GM21528 (cell line): ENCODE measurements around the gene MDM4.
A peak's percentile ranks its signal among the peaks of the same experiment; 100 is the strongest.

ENCODE experiments used
- ATAC-seq: cut with Tn5 transposase; IDR thresholded peaks from one replicate; pipeline ENCODE4 v1.9.1; 2021; ENCODE audit warnings: mild to moderate bottlenecking, moderate library complexity; ENCODE audit not compliant: unreplicated experiment, low FRiP score

MDM4 gene

GRCh38 chr1:204487256-204487615, 29.0 kb upstream of the MDM4 start:
- no peak for ATAC-seq

- ATAC-seq = no peak
Measured at GRCh38 chr1:204491655-204492054, 24.6 kb upstream of the MDM4 start.

DNA sequence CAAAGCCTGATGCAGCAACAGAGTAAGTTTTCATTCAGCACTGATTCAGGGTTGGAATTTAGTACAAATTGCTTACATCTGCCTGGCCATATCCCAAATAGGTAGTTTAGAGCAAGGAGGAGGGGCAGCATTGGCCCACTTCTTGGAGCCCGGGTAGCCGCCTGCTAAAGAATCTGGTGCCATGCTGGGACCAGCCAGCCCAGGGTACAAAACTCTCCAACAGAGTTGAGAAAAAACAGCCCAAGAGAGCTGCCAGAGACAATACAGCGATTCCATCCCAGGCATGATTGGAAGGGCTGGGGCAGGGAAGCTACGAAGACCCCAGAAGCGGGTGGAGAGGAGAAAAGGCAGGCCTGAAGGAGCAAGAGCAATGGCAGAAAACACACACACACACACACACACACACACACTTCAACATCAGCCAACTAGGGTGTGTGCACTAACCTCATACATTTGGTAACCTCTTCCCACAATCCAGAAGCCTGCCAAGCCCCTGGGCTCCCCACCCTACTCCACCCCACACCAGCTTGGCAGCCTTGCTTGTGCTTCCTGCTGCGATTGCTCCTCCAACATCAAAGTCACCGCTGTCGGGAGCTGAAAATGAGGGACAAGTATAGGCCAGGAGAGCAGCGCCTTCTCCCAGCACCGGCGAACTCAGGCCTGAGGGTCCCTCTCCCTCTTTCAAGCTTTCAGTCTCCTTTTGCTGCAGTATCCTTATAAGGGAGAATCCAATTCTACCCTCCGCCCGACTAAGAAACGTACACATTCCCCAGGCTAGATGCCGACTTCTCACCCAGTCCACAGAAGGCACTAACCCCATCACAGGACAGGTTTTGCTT, 22.8 kb upstream of the MDM4 start:
- ATAC-seq = no peak

- peak; percentile 30 for ATAC-seq
Measured at GRCh38 chr1:204493984-204494280, 22.3 kb upstream of the MDM4 start.

DNA sequence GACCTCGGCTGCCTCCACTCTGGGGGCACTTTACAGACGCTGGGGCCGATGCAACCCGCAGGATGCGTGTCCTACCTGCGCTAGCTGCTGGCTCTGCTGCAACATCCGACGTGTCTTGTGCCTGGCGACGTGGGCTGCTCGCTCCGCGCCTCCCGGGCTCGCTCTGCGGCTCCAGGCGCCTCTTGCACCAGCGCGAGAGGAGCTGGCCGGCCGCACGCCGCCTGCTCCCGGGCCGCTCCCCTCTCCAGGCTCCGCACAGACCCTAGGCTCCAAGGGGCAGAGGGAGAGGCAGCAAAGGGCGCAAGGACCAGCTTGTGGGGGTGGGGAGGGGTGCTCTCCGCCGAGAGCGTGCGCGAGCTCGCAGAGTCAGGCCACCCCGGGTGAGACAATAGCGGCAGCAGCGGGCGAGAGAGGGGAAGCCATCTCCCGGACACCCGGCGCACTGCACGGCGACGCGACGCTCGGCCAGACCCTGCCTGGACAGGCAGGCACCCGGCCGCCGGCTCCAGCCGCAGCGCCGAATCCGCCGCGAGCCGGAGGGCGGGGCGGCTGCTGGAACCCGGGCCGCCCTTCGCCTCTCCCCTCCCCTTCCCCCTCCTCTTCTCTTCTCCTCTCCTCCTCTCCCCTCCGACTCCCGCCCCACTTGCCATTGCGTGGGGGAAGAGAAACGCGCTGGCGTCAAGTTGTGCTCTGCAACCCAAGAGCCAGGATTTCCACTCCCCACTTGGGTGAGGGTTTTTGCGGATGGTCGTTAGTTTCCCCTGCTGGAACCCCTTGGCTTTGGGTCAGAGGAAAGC, 21.7 kb upstream of the MDM4 start, which contains the start of gene PIK3C2B:
TSS of gene PIK3C2B (minus strand) at position 525 of the 797 bp plus-strand sequence. CDS start 25,003 bp downstream, outside the sequence.
- ATAC-seq = peak; percentile 75

- ATAC-seq = peak; percentile 26
Measured at GRCh38 chr1:204495078-204495753, 21.0 kb upstream of the MDM4 start.

DNA sequence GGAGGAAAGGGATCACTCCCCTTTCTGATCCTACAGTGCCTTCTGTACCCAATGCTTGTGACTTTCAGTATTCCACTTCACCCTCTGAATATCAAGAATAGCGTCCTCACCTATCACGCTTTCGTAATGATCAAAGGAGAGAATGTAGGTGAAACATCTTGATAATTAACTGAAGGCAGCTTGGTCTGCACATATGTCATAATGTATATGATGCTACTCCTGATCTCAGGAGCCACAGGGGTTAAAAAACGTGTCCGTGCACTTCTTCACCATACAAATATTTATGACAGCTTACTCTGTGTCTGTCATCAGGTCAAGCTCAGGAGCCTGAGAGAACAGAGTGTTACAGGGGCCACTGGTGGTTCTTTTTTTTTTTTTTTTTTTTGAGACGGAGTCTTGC, 20.4 kb upstream of the MDM4 start:
- no peak for ATAC-seq

GRCh38 chr1:204498981-204499380, 17.2 kb upstream of the MDM4 start:
- ATAC-seq = no peak

DNA sequence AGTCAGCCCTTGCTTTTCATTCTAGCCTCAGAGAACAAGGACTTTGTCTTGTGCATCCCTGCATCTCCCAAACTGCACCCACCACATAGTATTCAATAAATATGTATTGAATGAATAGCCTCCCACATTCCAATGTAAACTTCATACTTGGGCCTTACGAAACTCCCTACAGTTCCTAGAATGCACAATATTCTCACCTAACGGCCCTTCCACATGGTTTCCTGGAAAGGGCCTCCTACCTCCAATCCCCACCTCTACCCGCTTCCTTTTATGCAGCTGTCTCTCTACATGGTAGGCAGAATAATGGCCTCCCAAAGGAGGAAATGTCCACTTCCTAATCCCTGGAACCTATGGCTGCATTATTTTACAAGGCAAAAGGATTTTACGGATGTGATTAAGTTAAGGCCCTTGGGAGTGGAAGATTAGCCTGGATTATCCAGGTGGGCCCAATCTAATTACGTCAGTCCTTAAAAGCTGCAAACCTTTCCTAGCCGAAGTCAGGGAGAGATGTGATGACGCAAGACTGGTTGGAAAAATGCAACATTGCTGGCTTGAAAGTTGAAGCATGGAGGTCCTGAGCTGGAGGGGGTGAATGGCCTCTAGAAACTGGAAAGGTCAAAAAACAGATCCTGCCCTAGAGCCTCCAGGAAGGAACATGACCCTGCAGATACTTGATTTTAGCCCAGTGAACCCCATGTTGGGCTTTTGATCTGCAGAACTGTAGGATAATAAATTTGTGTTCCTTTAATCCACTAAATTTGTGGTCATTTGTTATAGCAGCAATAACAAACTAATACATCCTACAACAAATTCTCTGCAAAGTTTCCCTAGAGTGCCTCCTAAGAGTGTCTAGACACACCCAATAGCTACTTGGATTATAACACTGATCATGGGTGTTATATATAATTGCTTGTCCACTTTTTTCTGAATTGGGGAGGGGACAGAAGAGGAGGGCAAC, 16.4 kb upstream of the MDM4 start:
- no peak for ATAC-seq

- ATAC-seq = no peak
Measured at GRCh38 chr1:204502241-204502640, 14.0 kb upstream of the MDM4 start.

GRCh38 chr1:204503122-204503912, 12.9 kb upstream of the MDM4 start:
- no peak for ATAC-seq

GRCh38 chr1:204503913-204504519, 12.2 kb upstream of the MDM4 start:
- no peak for ATAC-seq

GRCh38 chr1:204505674-204506200, 10.5 kb upstream of the MDM4 start:
- no peak for ATAC-seq

GRCh38 chr1:204506201-204506968, 9.8 kb upstream of the MDM4 start:
- ATAC-seq = peak; percentile 71

GRCh38 chr1:204506969-204507316, 9.3 kb upstream of the MDM4 start:
- ATAC-seq = peak; percentile 64

DNA sequence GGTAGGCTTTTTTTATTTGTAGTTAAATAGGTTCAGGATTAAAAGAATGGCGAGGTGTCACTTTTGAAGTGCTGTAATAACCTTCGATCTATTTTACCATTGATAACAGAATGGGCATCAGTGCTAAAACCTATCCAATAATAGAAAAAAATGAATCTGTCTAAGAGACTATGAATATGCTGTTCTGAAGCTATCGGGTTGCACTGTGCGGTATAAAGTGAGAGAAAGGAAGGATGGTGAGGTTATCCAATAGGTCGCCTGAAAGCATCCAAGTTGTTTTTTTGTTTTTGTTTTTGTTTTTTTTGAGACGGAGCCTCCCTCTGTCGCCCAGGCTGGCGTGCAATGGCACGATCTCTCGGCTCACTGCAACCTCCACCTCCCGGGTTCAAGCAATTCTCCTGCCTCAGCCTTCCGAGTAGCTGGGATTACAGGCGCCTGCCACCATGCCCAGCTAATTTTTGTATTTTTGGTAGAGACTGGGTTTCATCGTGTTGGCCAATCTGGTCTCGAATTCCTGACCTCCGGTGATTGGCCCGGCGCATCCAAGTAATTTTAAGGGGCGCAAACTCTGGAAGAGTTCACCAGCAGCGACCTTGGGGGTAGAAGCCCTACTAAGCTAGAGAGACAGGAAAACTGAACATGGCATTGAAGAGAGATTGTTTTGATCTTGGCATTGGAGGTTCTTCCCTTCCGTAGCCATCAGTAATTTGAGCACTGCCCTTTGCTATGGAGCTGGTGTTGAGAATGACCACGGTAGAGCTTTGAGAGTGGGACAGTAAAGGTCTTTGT, 8.7 kb upstream of the MDM4 start:
- peak; percentile 17 for ATAC-seq

- ATAC-seq = no peak
Measured at GRCh38 chr1:204509186-204509635, 7.0 kb upstream of the MDM4 start.
